Measurements from ENCODE around the gene RPS2.
"Not testable (repeated sequence)": the region's sequence is repeated elsewhere in the genome, so short reads cannot be mapped to it uniquely, and the experiment has no call there.

RPS2 gene

DNA sequence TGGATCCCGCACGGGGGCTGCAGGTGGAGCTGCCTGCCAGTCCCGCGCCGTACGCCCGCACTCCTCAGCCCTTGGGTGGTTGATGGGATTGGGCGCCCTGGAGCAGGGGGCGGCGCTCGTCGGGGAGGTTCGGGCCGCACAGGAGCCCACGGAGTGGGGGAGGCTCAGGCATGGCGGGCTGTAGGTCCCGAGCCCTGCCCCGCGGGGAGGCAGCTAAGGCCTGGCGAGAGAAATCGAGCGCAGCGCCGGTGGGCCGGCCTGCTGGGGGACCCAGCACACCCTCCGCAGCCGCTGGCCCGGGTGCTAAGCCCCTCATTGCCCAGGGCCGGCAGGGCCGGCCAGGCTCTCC is 6.5 kb downstream of the RPS2 start:
- not testable (repeated sequence) for H4K12ac ChIP-seq (ENCODE audit: low read depth, low read length); H3K79me2 ChIP-seq (ENCODE audit: control insufficient read depth, insufficient read depth, low read length, poor library complexity); H4K91ac ChIP-seq (ENCODE audit: low read depth, low read length); H3K4me2 ChIP-seq (ENCODE audit: low read length); H2BK120ac ChIP-seq (ENCODE audit: insufficient read depth, low read length, poor library complexity); H2BK12ac ChIP-seq (ENCODE audit: low read length); H3K79me1 ChIP-seq (ENCODE audit: low read length); H3K14ac ChIP-seq (ENCODE audit: low read length); H3K4me1 ChIP-seq (ENCODE audit: control insufficient read depth in 1 of 2, insufficient read depth in 2 of 2, low read length in 2 of 2); DNase-seq; H2AFZ ChIP-seq (ENCODE audit: insufficient read depth, low read length, poor library complexity); H3K9ac ChIP-seq (ENCODE audit: low read length); H3K27me3 ChIP-seq (ENCODE audit: insufficient read depth, low read length); H3K27ac ChIP-seq (ENCODE audit: low read depth, low read length); H3K4me3 ChIP-seq (ENCODE audit: low read depth, low read length); H3K18ac ChIP-seq (ENCODE audit: low read length); H2AK5ac ChIP-seq (ENCODE audit: low read length); H3K4ac ChIP-seq (ENCODE audit: low read depth, low read length); H4K8ac ChIP-seq (ENCODE audit: low read depth, low read length); H3K9me3 ChIP-seq (ENCODE audit: insufficient read depth, low read depth, low read length); H3K23ac ChIP-seq (ENCODE audit: low read length); H2BK5ac ChIP-seq (ENCODE audit: low read depth, low read length, poor library complexity)
- peaks cover 15 to 20% of the 10 kb centered on the region in 2 experiments for H3K36me3 ChIP-seq (ENCODE audit: control insufficient read depth in 1 of 2, insufficient read depth in 2 of 2, low read length in 2 of 2)
- WGBS (ENCODE audit: extremely low coverage, insufficient coverage, insufficient read length) = no CpG with 5 or more reads among the region's 30 CpGs

DNA sequence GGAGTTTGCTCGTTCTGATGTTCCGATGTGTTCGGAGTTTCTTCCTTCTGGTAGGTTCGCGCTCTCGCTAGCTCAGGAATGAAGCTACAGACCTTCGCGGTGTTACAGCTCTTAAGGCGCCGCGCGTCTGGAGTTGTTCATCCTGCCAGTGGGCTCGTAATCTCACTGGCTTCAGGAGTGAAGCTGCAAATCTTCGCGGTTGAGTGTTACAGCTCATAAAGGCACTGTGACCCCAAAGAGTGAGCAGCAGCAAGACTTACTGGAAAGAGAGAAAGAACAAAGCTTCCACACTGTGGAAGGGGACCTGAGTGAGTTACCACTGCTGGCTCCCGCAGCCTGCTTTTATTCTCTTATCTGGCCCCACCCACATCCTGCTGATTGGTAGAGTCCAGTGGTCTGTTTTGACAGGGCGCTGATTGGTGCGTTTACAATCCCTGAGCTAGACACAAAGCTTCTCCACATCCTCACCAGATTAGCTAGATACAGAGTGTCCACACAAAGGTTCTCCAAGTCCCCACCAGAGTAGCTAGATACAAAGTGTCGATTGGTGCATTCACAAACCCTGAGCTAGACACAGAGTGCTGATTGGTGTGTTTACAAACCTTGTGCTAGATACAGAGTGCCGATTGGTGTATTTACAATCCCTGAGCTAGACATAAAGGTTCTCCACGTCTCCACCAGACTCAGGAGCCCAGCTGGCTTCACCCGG is 7.0 kb downstream of the RPS2 start:
- not testable (repeated sequence) for H3K9me3 ChIP-seq (ENCODE audit: insufficient read depth, low read depth, low read length); H3K23ac ChIP-seq (ENCODE audit: low read length); H2BK12ac ChIP-seq (ENCODE audit: low read length); H3K4ac ChIP-seq (ENCODE audit: low read depth, low read length); H4K12ac ChIP-seq (ENCODE audit: low read depth, low read length); H2AK5ac ChIP-seq (ENCODE audit: low read length); H3K18ac ChIP-seq (ENCODE audit: low read length); H3K27ac ChIP-seq (ENCODE audit: low read depth, low read length); H3K14ac ChIP-seq (ENCODE audit: low read length); H3K9ac ChIP-seq (ENCODE audit: low read length); H4K8ac ChIP-seq (ENCODE audit: low read depth, low read length); H3K4me2 ChIP-seq (ENCODE audit: low read length); H4K91ac ChIP-seq (ENCODE audit: low read depth, low read length); H2BK120ac ChIP-seq (ENCODE audit: insufficient read depth, low read length, poor library complexity); H3K4me1 ChIP-seq (ENCODE audit: control insufficient read depth in 1 of 2, insufficient read depth in 2 of 2, low read length in 2 of 2); H2BK5ac ChIP-seq (ENCODE audit: low read depth, low read length, poor library complexity); H3K4me3 ChIP-seq (ENCODE audit: low read depth, low read length); H2AFZ ChIP-seq (ENCODE audit: insufficient read depth, low read length, poor library complexity); H3K79me2 ChIP-seq (ENCODE audit: control insufficient read depth, insufficient read depth, low read length, poor library complexity); H3K27me3 ChIP-seq (ENCODE audit: insufficient read depth, low read length); DNase-seq; H3K79me1 ChIP-seq (ENCODE audit: low read length)
- peaks cover 10 to 16% of the 10 kb centered on the region in 2 experiments for H3K36me3 ChIP-seq (ENCODE audit: control insufficient read depth in 1 of 2, insufficient read depth in 2 of 2, low read length in 2 of 2)
- WGBS (ENCODE audit: extremely low coverage, insufficient coverage, insufficient read length) = no CpG with 5 or more reads among the region's 22 CpGs

DNA sequence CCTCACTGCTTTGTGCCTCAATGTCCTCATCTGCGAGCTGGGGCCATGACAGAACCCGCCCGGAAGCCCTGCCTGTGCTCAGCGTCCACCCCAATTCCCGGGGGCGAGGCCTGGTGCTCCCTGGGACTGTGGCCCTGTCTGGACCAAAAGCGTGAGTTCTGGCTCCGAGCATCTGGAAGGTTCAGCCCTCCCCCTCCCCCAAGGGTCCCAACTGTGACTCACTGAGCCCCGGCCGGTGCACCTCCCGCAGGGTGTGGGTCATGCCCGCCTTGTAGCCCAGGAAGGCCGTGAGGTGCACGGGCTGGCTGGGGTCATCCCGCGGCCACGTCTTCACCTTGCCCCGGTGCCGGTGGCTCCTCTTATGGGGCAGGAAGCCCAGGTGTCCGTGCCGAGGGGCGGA is 10.9 kb downstream of the RPS2 start:
- Histone ChIP-seq H4K8ac (ENCODE audit: low read depth, low read length) (no peak overlapping the region), H3K4ac (ENCODE audit: low read depth, low read length) (no peak overlapping the region), H3K36me3 (ENCODE audit: control insufficient read depth in 1 of 2, insufficient read depth in 2 of 2, low read length in 2 of 2) (no peaks in the 10 kb centered on the region), H2AFZ (ENCODE audit: insufficient read depth, low read length, poor library complexity) (no peak overlapping the region), H4K12ac (ENCODE audit: low read depth, low read length) (no peak overlapping the region), H2BK5ac (ENCODE audit: low read depth, low read length, poor library complexity) (no peak overlapping the region), H3K14ac (ENCODE audit: low read length) (no peak overlapping the region), H2BK120ac (ENCODE audit: insufficient read depth, low read length, poor library complexity) (no peak overlapping the region), H3K9ac (ENCODE audit: low read length) (no peak overlapping the region), H2AK5ac (ENCODE audit: low read length) (no peak overlapping the region), H3K27me3 (ENCODE audit: insufficient read depth, low read length) (no peaks in the 10 kb centered on the region), H3K18ac (ENCODE audit: low read length) (no peak overlapping the region), H3K9me3 (ENCODE audit: insufficient read depth, low read depth, low read length) (peaks cover 4% of the 10 kb centered on the region), H4K91ac (ENCODE audit: low read depth, low read length) (no peak overlapping the region), H3K79me2 (ENCODE audit: control insufficient read depth, insufficient read depth, low read length, poor library complexity) (no peaks in the 10 kb centered on the region), H3K4me1 (ENCODE audit: control insufficient read depth in 1 of 2, insufficient read depth in 2 of 2, low read length in 2 of 2) (no peaks in the 10 kb centered on the region), H2BK12ac (ENCODE audit: low read length) (no peak overlapping the region), H3K27ac (ENCODE audit: low read depth, low read length) (no peak overlapping the region), H3K4me3 (ENCODE audit: low read depth, low read length) (no peak overlapping the region), H3K4me2 (ENCODE audit: low read length) (no peak overlapping the region), H3K23ac (ENCODE audit: low read length) (no peak overlapping the region), H3K79me1 (ENCODE audit: low read length) (no peaks in the 10 kb centered on the region)
- no peak for DNase-seq
- WGBS (ENCODE audit: extremely low coverage, insufficient coverage, insufficient read length) = no CpG with 5 or more reads among the region's 22 CpGs

DNA sequence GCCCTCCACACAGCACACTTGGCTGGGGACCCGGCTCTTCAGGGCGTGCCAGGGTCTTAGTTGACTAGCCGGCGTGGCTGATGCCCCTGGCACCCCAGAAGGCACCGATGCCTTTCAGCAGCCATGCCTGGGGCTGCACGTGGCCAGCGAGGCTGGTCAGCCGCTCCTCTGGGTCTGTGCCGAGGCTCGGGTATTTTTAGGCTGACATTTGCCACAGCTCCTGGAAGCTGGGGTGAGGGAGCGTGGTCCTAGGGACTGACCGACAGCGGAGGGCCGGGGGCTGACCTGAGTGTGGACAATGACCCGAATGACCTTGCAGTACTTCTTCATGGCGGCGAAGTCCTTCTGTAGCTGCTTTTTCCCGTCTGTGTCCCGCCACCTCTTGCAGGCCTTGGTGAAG is 14.1 kb downstream of the RPS2 start:
- Histone ChIP-seq H3K4me2 (ENCODE audit: low read length) (no peak overlapping the region), H2AFZ (ENCODE audit: insufficient read depth, low read length, poor library complexity) (no peak overlapping the region), H3K23ac (ENCODE audit: low read length) (no peak overlapping the region), H3K14ac (ENCODE audit: low read length) (no peak overlapping the region), H3K9me3 (ENCODE audit: insufficient read depth, low read depth, low read length) (peaks cover 4% of the 10 kb centered on the region), H3K4me3 (ENCODE audit: low read depth, low read length) (peak overlapping the region; percentile 30), H2AK5ac (ENCODE audit: low read length) (no peak overlapping the region), H4K91ac (ENCODE audit: low read depth, low read length) (no peak overlapping the region), H2BK12ac (ENCODE audit: low read length) (no peak overlapping the region), H3K36me3 (ENCODE audit: control insufficient read depth in 1 of 2, insufficient read depth in 2 of 2, low read length in 2 of 2) (no peaks in the 10 kb centered on the region), H4K8ac (ENCODE audit: low read depth, low read length) (no peak overlapping the region), H2BK5ac (ENCODE audit: low read depth, low read length, poor library complexity) (no peak overlapping the region), H3K4ac (ENCODE audit: low read depth, low read length) (no peak overlapping the region), H3K27me3 (ENCODE audit: insufficient read depth, low read length) (no peaks in the 10 kb centered on the region), H2BK120ac (ENCODE audit: insufficient read depth, low read length, poor library complexity) (no peak overlapping the region), H4K12ac (ENCODE audit: low read depth, low read length) (no peak overlapping the region), H3K79me2 (ENCODE audit: control insufficient read depth, insufficient read depth, low read length, poor library complexity) (no peaks in the 10 kb centered on the region), H3K9ac (ENCODE audit: low read length) (no peak overlapping the region), H3K79me1 (ENCODE audit: low read length) (no peaks in the 10 kb centered on the region), H3K27ac (ENCODE audit: low read depth, low read length) (no peak overlapping the region), H3K4me1 (ENCODE audit: control insufficient read depth in 1 of 2, insufficient read depth in 2 of 2, low read length in 2 of 2) (no peaks in the 10 kb centered on the region), H3K18ac (ENCODE audit: low read length) (no peak overlapping the region)
- DNase-seq = no peak
- no CpG with 5 or more reads among the region's 19 CpGs for WGBS (ENCODE audit: extremely low coverage, insufficient coverage, insufficient read length)

All from trophoblast cell (in vitro differentiated cells and primary cell).